GM21619 (cell line): Measurements from ENCODE around the gene C22orf15.
"Not testable (repeated sequence)": the region's sequence is repeated elsewhere in the genome, so short reads cannot be mapped to it uniquely, and the experiment has no call there.

Experiments used
- ATAC-seq: cut with Tn5 transposase; IDR thresholded peaks from one replicate; pipeline ENCODE4 v1.9.1; 2021; ENCODE audit not compliant: unreplicated experiment

Gene C22orf15, protein sequence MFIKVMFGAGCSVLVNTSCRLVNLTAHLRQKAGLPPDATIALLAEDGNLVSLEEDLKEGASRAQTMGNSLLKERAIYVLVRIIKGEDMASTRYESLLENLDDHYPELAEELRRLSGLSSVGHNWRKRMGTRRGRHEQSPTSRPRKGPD

DNA sequence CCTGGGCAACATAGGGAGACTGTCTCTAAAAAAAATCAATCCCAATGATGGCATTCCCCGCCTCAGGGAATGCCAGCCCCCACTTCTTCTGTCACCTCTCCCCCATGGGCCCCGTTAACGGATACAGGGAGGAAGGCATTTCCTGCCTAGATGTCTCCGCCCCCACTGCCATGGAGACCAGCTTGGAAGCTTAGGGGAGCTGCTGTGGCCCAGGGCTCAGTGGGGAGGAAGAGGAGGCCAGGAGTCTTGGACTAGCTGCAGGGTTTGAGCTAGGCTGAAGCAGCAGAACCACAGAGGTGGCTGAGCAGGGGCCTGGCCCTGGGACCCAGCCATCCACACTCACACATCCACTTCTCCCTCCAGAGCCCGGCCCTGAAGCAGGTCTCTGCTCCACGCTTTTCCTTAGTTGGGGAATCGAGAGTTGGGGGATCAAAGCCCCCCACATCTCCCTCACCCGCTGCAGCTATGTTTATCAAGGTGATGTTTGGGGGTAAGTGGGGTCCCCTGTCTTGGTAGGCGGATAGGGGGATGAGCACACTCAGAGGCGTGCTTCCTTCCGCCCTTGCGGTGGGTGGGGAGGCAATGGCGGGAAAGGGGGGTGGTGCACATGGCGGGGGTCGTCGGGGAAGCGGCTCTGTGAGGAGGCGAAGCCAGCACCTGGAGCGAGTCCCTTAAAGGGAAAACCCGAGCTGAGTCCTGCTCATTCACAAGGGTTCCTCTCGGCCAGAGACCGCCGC is at the start of gene C22orf15:
C22orf15 (plus strand) TSS at position 149 of the 737 bp plus-strand sequence; CDS start at position 466, 317 bp downstream.
- no peak for ATAC-seq

DNA sequence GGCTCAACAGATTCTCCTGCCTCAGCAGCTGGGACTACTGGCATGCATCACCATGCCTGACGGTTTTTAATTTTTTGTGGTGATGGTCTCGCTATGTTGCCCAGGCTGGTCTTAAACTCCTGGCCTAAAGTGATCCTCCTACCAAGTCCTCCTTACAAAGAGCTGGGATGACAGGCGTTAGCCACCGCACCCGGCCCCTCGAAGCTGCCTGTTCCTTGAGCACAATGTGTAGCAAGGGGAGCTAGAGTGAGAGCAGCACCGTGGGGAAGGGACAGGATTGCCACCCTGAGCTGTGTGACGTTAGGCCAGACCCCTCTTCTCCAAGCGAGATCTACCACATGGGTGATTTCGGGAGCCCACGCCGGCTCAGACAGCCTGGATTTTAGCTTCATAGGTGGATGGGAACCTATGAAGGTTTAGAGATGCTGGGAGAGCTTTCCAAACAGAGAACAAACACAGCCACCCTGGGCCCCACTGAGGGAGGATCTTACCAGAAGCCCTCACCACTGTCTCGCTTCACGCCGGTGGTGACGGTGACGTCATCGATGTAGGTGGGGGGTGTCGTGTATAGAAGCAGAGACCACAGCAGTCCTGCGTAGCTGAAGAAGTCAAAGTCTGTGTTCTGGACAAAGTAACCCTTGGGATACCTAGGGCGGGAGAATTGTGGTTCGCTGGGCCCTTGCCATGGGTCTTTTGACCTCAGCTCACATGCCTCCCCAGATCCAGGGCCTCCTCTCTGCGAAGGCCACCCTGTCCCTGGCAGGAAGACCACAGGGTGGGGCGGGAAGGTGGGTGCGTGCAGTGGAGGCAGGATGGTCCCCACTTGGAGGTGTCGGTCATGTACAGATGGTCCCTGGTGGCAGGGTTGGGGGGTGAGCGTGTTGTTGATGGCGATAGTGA is 48.8 kb upstream of the C22orf15 start:
- ATAC-seq: no peak

DNA sequence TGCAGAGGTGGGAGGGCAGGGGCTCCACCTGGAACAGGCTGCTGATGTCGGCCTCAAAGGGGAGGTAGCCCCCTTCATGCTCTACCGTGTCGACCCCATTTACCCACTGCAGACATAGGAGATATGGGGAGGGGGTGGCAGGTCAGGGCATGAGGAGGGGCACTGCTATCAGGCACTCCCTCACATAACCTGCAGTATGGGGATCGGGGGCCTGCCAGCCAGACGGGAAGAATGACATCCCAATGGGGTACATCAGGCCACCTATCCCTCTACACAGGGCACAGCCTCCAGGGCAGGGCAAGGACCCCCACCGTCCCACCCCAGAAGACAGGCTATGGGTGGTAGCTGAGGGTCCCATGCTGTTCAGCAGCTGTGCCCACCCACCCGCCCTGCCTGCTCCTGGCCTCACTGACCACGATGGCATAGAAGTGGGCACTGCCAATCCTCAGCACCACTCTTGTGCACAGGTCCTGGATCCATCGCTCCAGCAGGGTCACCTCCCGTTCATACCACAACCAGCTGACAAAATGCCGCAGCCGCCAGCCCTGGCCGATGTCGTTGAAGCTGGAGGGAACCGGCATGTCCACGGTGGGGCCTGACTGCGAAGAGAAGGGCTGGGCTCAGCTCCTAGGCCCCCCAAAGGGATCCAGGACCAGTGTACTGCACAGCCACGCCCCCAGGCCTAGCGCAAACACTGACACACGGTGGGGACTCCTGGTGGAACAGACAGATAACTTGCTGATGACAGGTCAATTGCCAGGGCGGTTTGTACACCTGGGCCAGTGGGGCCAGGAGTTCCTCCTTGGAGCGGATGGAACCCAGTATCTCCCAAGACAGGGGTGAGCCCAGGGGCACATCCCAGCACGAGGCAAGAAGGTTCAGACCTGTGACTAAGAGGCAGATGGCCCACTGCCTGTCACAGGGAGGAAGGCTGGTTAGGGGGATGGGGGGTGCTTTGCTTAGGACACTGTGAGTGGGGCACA is 47.9 kb upstream of the C22orf15 start:
- ATAC-seq: no peak

DNA sequence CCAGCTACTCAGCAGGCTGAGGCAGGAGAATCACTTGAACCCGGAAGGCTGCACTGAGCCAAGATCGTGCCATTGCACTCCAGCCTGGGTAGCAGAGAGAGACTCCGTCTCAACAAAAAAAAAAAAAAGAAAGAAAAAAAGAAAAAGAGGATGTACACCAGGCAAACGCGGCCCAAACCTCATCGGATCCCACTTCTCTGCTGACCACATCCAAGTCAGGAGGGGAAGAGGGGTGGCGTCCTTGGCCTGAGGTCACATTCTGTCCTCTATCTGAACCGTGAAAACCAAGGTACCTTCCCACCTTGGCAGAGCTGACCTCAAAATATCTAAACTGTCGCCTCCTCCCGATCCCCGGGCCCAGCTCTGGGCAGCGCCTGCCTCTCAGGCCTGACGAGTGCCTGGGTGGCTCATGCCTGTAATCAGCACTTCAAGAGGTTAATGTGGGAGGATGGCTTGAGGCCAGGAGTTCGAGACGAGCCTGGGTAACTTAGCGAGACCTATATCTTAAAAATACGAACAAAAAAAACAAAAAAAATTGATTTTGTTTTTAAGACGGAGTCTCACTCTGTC is 46.9 kb upstream of the C22orf15 start:
- ATAC-seq: no peak

DNA sequence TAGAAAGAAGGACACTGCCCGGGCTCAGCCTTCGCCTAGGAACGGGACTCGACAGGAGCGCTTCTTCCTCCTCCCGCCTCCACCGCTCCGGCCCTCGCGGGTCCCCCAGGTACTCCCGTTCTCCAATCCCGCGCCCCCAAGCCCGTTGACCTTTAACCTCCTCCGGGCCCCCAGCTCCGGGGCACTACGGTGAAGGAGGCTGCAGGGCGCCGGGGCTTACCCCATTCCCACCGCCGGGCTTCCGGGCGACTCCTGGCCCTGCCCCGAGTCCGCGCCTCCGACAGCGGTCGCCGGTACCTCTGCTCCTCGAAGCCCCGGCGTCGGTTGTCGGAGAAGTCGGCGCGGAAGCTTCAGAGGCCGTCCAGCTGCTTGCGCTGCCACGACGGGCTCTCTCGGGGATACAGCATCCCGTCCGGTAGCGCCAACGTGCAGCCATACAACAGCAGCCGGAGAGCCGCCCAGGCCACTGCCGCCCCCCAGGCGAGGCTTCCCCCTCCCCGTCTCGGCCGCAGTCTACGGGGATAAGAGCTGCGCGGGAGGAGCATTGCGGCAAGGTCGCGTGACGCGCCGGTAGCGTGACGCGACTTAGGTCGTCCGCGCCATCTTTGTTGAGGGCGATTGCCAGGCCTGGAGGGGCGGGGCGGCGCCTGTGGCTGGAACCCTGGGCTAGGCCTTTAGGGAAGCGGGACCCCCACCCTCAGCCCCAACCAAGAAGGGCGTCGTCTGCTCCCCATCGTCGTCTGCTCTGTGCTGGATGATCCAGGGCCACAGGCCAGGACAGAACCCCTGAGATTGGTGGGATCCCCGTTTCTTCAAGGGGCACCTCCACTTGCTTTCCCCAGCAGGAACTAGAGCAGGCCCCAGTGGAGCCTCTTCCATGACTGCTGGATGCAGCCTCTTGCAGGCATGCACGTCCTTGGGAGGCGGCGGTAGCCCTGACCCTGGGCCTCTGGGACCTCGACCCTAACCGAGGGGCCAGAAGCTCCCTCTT is 45.7 kb upstream of the C22orf15 start:
- peak; percentile 77 for ATAC-seq

DNA sequence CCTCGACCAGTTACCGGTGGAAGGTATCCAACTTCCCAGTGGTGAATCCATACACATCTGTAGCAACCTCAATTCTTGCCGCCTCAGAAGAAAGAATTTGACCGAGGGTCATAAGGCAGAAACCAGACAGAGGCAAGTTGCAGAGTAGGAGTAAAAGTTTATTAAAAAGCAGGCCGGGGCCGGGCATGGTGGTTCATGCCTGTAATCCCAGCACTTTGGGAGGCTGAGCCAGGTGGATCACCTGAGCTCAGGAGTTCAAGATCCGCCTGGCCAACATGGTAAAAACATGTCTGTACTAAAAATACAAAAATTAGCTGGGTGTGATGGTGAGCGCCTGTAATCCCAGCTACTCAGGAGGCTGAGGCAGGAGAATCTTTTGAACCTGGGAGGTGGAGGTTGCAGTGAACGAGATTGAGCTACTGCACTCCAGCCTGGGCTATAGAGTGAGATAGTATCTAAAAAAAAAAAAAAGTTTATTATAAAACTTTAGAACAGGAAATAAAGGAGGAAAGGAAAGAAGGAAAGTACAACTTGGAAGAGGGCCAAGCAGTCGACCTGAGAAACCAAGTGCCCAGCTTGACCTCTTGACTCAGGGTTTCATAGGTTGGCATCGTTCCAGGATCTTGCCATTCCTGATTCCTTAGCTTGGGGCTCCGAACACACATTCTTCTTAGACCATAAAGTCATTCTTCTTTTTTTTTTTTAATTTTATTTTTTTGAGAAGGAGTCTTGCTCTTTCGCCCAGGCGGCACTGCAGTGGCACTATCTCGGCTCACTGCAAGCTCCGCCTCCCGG is 44.2 kb upstream of the C22orf15 start:
- ATAC-seq: no peak

DNA sequence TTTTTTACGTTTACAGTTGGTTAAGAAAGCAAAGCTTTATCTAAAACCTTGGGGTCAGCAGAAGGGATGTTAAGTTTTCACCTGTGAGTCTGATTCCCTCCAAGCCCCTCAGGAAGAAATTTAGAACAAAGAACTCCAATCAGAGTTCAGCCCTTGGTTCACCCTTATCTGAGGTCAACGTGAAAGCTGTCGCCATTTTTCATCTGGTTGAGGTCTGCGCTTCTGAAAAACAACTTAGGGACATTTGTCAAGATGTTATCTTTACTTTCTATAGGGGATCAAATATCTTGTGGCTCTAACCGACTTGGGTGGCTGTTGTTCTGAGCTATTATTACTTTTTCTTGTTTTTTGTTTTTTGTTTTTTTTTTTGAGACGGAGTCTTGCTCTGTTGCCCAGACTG is 41.9 kb upstream of the C22orf15 start:
- ATAC-seq: no peak

DNA sequence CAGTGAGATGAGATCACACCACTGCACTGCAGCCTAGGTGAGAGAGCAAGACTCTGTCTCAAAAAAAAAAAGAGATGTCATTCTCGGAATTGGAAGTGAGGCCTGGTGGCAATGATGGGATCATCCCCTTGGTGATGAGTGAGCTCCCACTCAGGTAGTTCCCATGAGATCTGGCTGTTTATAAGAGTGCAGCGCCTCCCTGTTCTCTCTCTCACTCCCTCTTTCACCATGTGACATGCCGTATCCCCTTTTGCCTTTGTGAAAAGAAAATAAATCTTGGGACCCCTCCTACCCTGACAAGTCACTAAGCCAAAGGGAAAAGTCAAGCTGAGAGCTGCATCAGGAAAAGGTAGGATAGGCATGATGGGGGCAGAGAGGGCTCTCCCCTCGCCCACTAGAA is 40.6 kb upstream of the C22orf15 start:
- ATAC-seq: no peak

DNA sequence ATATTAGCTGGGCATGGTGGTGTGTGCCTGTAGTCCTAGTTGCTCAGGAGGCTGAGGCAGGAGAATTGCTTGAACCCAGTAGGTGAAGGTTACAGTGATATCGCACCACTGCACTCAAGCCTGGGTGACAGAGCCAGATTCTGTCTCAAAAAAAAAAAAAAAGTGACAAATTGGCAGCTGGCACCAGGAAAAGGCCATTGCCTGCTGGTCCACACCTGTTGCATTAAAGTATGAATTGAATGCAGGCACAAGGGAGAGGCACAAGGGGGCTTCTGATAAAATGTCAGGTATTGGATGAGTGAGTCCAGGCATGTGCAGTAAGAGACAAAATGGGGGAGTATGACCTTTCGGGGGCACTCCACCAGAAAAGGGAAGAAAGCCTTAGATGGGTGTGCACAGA is 40.1 kb upstream of the C22orf15 start:
- no peak for ATAC-seq

DNA sequence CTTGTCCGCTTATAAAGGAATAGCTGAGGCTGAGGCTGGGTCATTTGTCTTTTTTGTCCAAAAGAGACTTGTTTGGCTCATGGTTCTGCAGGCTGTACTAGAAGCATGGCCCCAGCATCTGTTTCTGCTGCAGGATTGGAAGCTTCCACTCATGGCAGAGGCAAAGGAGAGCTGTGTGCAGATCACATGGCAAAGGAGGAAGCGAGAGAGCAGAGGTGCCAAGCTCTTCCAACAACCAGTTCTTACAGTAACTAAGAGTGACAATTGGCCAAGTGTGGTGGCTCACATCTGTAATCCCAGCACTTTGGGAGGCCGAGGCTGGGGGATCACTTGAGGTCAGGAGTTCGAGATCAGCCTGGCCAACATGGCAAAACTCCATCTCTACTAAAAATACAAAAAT is 34.7 kb upstream of the C22orf15 start:
- ATAC-seq: not testable (repeated sequence)

DNA sequence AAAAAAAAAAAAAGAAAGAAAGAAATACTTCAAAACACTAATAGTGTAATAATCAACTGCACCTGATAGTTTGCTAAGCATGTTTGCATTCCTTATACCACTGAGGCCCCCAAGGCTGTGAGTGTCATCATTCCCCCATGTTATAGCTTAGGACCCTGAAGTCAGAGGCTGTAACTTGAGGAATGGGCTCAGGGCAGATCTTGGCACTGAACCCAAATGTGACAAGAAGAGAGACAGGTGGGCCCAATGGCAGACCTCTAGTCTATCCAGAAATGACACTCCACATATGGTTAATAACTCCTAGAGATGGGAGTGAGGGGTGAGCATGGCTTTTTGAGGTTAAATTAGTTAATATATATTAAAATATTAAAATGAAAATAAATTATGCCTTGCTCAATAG is 25.1 kb upstream of the C22orf15 start:
- no peak for ATAC-seq

DNA sequence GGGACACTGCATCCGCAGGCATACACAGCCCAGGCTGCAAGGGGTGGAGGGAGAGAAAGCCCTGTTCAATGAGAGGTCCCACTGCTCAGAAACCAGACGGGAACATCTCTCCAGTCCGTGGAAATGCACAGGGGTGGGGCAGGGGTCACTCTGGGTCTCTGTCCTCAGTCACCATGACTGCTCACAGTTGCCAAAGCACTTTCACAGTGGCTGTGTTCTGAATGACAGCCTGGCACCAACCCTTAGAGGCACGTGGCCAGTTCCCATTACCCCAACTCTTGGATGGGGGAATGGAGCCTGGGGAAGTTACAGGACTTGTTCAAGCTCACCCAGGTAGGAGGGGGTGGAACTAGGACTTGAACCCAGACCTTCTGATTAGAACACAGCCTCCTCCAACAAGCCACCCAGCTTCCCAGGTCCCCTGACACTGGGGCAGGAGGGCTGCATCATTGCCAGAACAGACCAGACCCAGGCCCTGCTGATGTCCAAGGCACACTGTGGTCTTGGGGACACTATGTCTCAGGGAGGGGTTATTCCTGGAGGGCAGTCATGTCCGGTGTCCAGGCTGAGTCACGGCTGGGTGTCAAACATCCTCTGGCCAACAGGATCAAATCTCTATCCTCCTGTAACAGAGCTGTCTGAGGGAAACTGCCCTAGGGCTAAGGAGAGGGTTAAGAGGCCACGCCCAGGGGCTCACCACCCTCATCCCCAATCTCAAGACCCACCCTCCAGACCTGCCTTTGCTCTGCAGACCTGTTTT is 20.1 kb upstream of the C22orf15 start:
- ATAC-seq: no peak

DNA sequence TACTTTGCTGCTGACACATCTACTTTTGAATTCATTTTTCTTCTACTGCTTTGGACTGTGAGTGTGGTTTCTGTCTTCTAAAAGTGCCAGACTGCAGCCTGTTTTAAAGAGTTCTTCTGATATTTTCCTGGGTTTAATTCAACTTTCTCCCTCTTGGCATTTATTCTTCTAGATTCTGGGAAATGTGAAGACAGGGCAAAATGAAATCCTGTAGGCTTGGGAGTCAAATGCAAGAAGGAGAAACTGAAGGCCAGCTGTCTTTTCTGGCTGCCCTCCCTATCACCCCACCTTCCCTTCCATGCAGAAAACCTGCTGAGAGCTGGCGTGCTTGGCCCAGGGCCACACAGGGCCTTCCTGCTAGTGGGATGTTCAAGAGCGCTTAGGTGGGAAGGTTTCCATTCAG is 19.5 kb upstream of the C22orf15 start:
- no peak for ATAC-seq

DNA sequence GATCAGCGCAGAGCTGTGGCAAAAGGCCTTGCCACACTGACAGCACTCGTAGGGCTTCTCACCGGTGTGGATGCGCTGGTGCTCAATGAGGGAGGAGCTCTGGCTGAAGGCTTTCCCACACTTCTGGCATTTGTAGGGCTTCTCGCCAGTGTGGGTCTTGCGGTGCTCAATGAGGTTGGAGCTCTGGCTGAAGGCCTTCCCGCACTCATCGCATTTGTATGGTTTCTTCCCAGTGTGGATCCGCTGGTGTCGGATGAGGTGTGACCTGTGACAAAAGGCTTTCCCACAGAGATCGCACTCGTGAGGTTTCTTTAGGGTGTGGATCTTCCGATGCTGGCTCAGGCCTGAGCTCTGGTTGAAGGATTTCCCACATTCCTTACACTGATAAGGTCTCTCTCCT is 18.8 kb upstream of the C22orf15 start:
- ATAC-seq: no peak

DNA sequence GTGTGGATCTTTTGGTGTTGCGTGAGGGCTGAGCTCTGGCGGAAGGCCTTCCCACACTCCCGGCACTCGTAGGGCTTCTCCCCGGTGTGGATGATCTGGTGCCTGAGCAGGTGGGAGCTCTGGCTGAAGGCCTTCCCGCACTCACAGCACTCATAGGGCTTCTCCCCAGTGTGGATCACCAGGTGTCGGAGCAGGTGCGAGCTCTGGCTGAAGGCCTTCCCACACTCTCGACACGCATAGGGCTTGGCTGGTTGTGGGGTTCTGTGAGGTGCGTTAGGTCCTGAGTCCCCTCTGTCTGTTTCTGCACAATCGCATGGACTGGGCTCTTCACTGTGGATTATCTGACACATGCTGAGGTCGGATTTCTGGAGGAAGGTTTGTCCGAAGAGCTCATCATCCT is 18.3 kb upstream of the C22orf15 start:
- no peak for ATAC-seq

DNA sequence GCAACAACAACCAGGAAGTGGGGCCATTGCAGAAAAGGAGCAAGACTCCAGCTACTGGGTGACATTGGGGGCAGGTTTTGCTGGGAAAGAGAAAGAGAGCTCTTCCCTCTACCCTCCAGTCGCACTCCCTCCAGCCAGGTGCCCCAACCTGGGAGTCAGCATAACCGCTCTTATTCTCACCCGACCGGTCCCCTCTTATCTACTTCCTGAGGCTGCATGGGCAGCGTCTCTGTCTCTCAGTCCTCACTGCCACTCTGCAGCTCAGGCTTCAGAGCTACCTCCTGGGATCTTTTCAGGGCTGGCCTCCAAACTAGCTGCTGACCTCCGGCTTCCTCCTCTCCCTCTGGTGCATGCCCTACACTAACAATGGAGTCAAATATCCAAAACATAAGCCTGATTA is 17.0 kb upstream of the C22orf15 start:
- no peak for ATAC-seq

DNA sequence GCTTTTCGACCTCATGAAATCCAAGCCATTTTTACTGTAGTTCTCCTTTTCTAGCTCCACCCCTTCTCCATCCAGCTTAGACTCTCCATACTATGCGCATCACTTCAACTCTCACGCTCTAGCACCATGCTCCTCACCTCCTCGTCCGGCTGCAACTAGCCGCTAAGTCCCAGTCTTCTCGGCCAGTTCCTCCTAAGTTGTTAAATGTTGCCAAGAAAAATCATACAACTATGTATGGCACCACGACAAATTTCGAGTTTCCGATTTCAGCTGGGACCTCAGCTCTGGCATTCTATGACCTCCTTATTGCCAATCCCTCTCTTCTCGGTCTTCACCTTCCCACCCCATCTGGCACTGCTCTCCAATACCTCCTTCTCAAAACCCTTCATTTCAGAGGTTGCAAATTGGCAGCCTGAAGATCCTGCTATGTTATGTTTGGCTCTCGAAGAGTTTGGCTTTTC is 12.9 kb upstream of the C22orf15 start:
- ATAC-seq: no peak

DNA sequence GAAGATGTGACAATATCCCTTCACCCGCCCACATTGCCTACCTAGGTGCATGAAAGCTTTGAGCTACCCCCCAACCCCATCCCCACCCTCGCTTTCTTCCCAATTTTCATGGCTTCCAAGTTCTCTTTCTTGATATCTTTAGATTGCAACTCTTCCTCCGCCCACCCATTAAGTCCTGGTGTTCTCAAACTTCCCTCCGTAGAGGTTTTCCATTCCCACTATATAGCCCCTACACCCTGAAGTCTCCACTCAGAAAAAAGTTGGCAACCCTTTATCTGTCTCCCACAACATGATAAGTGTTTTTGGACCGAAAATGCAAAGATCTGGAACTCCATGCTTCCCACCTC is 12.4 kb upstream of the C22orf15 start:
- no peak for ATAC-seq
